ENCODE results near the gene ARPC4.
A peak's percentile ranks its signal among the peaks of the same experiment; 100 is the strongest.

The ARPC4 gene

DNA sequence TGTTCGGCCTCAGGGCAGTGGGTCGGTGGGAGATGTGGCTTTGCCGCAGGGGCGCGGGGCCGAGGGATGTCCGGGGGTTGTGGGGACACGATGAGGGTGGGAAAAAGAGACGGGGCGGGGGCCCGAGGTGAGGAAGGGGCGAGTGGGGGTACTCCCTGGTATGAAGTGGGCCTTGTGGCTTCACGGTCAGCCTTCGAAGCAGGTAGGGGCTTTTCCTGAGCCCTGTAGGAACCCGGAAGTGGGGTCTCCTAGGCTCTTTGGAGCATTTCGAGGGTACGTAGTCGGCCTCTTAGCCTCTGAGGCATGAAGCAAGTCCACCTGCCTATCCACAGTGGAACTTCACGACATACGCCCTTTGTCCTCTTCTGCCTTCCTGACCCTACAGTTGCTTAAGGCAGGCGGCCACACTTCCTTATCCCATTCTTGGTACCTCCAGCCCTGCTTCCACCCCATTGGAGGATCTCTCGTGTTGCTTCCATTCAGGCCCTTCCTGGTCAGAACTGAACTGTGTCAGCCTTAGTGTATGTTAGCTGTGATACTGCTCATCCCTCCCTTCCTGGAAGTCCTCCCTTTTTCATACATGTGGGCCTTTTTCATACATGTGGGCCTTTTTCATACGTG is 389 bp downstream of the ARPC4 start:
- peak; percentile 52 for DNase-seq

DNA sequence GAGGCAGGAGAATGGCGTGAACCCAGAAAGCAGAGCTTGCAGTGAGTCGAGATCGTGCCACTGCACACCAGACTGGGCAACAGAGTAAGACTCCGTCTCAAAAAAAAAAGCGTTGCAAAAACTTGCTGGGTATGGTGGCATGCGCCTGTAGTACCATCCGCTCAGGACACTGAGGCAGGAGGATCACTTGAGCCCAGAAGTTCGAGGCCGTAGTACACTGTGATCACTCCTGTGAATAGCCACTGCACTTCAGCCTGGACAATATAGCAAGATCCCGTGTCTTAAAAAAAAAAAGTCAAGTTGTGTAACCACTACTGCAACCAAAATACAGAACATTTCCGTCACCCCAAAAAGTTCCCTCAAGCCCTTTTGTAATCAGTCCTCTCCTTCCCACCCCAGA is 1.5 kb downstream of the ARPC4 start:
- DNase-seq: no peak

DNA sequence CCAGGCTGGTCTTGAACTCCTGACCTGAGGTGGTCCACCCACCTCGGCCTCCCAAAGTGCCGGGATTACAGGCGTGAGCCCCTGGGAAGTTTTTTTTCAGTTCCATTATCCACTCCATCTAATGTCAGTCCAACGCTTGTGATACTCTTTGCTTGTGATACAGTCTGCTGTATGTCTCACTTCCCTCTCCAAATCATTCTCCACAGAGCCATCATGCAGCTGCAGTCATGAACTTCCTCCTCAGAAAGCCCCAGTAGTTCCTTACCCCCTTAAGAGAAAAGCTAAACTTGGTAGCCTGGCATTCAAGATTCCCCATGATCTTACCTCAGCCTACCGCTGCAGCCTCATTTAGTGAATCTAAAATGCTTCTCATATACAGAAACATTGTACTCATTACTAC is 2.3 kb downstream of the ARPC4 start:
- no peak for DNase-seq

DNA sequence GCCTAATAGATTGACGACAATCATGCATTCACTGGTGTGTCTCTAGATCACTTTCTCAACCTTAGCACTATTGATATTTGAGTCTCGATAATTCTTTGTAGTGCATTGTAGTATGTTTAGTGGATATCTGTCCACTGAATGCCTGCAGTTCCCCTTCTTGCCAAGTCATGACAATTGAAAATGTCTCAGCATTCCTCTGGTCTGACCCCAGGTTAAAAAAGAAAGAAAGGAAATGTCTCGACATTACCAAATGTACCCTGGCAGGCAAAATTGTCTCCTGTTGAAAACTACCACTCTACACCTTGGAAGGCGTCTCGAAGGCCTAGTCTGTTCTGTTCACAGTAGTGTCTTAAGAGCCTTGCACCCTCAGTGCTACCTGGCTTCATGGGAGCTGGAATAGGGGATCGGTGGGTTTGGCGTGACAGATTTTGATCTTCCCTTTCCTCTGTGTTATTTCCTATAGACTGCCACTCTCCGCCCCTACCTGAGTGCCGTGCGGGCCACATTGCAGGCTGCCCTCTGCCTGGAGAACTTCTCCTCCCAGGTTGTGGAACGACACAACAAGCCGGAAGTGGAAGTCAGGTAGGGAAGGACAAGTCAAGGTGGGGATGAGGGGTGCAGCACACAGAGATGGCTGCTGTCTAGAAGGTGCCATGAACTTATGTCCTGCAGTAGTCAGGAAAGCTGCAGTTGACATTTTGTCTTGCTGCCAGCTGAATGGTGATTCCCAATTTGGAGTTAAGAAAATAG is 4.5 kb downstream of the ARPC4 start:
- DNase-seq: no peak

DNA sequence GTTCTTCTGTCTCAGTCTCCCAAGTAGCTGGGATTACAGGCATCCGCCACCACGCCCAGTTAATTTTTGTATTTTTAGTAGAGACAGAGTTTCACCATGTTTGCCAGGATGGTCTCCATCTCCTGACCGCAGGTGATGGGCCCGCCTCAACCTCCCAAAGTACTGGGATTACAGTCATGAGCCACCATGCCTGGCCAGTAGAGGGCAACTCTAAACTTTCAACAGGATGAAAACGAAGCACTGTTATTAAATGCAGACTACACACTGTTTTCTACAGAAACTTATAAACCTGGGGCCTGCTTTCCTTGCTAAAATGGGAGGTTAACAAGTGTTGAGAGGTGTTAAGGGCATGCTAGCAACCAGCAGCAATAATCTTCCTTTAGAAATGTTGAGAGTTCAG is 7.6 kb downstream of the ARPC4 start:
- no peak for DNase-seq

DNA sequence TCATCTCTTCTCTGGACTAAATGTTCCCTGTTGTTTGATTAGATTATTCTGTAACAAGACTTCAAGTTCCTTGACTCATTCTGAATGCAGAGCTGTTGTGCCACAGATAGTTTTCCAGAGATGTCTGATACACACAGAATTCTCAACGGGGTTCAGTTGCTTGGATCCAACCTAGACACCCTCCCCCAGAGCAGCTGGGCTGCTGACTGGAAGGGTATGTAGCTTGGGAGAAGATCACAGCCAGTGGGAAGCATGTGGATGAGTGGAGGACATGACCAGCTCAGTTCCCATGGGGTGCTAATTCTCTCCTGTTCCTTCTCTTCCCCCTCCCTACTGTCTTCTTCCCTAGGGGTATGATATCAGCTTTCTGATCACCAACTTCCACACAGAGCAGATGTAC is 10.6 kb downstream of the ARPC4 start:
- no peak for DNase-seq

DNA sequence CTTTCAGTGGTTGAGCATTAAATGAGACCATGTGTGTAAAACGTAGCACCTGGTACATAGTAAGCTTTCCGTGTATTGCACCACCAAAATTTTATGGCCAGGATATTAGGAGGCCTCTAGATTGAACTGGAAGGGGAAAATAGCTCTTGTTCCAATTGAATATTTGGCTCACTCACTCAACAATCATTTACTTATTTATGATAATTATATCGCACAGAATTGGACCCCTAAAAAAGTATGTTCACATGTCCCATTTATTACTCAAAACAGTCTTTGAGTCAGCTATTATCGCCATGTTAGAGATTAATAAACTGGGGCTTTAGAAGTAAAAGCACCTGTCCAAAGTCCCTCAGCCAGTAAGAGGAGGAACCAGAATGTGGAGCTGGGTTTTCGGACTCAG is 12.1 kb downstream of the ARPC4 start:
- no peak for DNase-seq

DNA sequence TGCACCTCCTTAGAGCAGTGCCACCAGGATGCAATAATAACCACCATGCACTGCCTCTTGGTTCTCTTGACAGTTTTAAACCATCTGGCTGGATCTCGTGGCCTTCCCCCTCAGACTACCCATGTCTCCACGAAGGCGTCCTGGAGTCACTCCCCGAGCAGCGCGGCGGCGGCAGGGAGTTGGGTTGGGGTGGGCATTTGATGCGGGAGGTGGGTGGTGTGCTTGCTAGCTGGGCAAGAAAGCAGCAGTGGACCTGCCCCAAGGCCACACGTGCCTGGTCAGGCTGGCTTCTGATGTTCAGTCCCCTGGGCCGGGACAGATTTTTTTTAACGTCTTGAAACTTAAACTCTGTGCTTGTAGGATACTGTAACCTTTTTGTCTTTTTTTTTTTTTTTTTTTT is 13.3 kb downstream of the ARPC4 start:
- DNase-seq: no peak

DNA sequence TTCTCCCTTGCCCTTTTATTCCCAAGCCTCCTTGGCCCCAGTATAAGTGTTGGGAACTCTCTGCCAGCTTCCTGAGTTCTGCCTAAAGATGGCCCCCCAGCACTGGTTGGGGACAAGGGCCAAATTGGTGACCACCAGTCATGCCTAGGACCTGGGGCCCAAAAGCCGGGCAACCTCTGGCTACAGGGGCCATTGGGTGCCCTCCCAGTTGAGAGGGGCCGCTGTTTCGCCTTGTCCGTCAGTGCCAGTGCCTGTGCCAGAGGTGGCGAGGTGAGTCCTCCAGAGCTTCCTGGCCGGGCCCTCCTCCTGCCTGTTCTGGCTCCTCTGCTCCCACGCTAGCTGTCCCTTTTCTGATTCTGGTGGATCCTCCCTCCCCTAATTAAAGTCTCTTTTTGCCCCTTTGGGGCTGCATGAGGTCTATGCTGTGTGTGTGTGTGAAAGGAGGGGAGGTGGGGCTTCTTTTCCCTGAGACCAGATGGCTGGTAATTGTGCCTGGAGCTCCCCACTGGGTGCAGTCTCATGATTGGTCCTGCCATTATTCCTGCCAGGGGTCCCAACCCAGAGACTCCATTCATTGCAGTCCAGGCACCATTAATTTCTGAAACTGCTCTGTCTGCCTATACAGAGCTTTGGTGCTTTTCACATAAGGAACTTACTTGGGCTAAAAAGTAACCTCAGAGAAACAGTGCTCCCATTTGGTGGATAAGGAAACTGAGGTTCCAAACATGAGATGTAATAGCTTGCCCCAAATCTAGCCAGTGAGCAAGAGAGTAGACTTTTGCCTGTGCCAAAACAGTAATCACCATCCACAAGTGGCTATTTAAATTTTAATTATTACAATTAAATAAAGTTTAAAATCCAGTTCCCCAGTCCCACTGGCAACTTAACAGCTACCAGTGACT is 14.1 kb downstream of the ARPC4 start:
- no peak for DNase-seq

DNA sequence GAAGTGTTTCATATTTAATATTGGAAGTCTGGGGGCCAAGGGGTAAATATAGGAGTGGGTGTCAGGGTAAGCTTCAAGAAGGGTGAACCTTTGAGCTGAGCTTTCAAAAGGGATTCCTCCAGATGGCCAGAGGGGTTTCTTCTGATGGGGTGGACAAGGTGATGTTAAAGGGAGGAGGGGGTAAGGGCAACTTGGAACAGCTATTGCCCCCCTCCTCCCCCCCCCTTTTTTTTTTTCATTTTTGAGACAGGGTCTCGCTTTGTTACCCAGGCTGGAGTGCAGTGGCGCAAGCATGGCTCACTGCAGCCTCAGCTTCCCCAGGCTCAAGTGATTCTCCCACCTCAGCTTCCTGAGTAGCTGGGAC is 15.1 kb downstream of the ARPC4 start:
- no peak for DNase-seq

DNA sequence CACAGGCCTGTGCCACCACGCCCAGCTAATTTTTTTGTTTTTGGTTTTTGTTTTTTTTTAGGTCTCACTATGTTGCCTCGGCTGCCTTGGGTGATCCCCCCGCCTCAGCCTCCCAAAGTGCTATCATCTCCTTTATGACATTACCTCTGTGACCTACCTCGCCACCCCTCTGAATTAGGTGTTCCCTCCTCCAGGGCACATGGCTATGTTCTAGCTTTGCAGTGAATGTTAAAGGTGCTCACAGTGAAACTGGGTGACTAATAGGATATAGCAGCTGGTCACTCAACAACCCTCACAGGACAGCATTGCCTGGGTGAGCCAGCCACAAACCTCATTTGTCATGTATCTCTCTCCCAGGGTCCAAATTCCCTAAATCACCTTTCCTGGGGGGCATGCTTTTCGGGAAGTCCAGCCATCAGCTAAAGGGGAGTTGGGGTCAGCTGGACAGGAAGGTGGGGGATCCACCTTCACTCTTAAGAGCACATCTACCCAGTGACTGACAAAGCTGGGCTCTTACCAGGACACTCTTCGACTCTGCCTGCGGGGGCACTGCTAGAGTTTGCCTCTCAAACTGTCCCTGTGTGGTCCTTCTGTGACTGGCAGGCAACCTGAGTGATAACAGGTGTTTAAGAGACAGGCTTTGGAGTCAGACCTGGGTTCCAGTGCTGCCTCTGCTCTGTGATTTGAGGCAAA is 15.6 kb downstream of the ARPC4 start:
- peak; percentile 38 for DNase-seq

DNA sequence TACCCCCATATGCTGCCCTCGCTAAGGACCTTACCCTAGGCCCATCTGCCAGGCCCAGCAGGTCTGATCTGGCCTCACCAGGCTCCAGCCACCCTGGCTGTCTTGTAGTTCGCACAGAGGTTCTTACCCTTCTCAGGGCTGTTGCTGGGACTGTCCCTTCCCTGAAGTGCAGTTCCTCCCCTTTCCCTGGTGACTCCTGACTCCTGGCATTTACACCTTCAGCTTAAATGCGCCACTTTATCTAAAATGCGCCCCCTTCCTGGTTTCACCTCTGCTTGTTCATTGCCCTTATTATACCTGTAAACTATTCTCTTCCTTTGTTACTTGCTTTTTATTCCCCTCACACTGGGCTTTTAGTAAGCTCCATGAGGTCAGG is 16.3 kb downstream of the ARPC4 start:
- DNase-seq: no peak

DNA sequence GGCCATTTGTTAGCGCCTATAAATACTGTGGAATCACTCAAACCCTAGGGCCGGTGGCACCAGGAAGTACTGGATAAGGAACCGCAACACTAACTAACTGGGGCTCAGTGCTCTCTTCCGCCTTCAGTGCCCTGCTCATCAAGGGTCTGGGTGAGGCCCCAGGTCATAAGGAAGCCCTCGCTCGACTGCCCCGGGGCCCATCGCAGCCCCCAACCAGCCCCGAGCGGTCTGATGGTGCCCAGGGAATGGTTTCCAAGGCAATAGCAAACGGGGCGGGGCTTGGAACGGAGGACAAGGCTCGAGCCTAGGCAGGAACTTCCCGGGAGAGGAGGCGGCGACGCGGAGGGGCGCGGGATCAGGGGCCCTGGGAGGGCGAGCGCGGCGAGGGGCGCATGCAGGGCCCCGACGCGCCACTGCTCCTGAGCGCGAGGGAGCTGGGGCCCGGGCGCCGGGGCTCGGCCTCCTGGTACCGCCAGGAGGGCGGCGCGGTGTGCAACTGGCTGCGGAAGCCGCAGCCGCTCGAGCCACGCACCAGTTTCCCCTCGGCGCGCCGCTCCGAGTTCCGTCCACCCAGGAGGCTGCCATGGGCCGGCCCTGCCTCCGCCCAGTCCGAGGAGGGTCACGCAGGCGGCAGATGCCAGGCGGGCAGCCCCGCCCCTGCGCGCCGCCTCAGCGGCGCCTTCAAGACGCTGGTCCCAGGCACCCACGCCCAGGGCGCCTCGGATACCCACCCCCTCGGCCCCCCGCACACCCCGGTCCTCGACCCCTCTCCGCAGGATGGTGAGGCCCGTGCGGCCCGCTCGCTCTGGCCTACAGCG is 16.9 kb downstream of the ARPC4 start, which contains the start of gene TTLL3:
Gene TTLL3 (plus strand): TSS at position 648 of the 818 bp plus-strand sequence. CDS start 400 bp downstream, outside the sequence.
- DNase-seq: peak; percentile 69

DNA sequence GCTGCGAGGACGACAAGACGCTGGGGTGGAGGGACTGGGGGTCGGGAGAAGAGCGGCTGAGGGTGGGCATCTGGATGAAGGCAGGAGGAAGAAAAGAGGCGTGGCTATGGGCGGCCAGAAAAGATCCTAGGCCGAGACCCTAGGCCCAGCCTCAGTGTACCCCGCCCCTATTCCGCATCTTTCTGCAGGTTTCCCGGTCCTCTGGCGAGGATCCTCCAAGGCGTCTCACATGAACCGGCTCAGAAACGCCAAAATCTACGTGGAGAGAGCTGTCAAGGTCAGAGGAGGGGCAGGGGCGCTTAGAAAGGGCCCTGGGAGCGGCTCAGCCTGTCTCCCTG is 17.5 kb downstream of the ARPC4 start:
- DNase-seq: no peak

DNA sequence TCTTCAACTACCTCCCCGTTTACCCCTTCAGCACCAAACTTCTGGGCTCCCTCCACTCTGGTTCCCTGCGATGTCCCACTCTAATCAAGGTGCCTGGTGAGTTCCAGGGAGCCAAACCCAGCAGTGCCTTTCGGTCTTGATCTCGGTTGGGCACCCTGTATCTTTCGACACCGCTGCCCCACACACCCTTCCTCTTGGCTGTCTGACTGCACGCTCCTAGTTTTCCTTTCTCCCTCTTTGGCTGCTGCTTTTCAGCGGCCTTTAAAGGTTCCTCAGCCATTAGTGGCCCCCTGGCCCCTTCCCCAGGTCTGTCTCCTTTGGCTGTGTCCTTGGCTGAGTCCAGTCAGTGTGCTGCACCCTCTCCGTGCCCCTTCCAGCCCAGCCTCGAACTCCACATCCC is 18.0 kb downstream of the ARPC4 start:
- DNase-seq: no peak

DNA sequence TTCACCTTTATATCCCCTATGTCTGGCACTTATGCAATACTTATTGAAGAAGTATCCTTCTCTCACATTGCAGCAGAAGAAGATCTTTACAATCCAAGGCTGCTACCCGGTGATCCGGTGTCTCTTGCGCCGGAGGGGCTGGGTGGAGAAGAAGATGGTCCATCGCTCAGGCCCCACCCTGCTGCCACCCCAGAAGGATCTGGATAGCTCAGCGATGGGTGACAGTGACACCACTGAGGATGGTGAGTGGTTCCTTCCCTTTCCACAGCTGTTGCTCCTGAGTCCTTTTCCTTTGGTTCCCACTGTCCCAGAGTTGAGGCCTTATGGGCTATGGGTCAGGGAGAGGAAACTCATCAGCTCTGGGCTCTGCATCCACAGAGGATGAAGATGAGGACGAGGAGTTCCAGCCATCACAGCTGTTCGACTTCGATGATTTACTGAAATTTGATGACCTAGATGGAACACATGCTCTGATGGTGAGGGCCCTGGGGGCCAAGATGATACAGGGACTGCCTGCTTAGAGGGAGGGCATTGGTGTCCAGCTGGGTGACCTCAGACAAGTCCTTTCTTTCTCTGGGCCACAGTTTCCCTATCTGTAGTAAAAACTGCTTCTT is 20.1 kb downstream of the ARPC4 start:
- no peak for DNase-seq

DNA sequence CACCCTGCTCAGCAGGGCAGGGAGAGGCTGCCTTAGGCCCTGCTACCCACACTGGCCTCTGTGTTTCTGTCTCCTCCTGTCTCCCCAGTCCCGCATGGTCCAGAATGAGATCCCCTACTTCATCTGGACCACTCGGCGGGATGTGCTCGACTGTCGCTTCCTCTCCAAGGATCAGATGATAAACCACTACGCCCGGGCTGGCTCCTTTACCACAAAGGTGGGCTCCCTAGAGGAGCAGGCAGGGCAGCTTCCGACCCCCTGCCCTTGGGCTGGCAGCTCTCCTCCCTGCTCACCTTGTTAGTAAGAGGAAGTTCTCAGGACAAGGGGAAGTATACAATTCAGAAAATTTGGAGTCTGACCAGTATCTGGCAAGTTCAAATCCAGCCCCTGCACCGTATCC is 23.1 kb downstream of the ARPC4 start:
- no peak for DNase-seq

DNA sequence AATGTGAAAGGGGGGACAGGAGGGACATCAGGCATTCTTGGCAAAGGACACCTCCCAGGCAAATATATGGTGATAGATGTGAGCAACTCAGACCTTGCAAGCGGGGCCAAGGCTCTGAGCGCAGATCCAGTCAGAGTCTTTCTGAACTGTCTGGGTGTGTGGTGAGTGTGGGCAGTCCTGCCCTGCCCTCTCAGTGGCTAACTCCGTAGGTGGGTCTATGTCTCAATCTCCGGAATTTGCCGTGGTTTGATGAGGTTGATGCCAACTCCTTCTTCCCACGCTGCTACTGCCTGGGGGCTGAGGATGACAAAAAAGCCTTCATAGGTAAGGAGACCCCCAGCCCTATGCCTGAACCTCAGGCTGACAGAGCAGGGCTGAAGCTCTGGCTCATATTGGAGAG is 24.6 kb downstream of the ARPC4 start:
- no peak for DNase-seq

DNA sequence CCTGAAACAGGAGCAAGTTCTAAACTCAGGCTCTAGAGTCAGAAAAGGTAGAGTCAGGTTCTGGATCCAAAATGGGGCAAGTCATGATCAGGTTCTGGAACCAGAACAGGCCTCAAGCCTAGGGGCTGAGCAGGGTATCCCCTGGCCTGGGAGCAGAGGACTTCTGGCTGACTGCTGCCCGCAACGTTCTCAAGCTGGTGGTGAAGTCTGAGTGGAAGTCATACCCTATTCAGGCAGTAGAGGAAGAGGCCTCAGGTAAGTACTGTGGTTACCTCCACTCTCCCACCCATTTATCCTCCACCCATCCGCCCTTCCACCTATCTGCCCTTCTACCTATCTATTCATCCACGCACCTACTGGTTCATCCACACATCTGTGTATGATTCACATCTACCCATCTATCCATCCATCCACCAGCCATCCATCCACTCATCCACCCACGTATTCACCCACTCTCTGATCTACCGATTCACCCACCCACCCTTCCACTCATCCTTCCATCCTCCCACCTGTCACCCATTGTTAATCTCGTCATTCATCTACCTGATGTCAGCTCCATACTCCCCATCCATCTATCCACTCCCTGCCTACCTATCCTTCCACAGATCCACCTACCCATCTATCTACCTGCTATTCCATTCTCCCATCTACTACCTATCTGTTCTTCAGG is 25.9 kb downstream of the ARPC4 start:
- no peak for DNase-seq

DNA sequence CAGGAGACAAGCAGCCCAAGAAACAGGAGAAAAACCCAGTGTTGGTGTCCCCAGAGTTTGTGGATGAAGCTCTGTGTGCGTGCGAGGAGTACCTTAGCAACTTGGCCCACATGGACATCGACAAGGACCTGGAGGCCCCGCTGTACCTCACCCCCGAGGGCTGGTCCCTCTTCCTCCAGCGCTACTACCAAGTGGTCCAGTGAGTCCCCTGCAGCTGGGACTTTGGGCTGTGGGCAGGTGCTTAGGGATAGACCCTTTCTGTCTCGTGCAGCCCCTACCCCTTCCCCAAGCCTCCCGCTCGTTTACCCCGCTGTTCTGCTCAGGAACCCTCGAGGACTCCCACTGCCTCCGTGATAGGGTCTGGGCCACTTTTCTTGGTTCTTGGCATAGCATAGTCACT is 27.7 kb downstream of the ARPC4 start:
- no peak for DNase-seq

DNA sequence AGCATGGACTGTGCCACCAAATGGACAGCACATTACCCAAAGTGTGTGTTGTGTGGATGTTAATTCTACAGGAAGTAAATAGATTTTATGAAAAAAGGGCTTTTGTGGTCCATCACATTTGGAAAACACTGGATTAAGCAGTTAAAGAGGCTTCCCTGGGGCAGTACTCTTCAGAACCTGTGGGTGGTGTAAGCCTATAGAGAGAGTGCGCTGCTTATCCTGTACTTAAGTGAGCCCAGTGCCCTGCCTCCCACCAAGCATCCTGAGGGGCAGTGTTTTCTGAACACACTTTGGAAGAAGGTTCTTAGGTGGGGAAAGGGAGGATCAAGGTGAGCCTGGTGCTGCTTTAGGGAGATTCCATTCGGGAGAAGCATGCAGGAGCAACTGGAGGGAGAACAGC is 28.1 kb downstream of the ARPC4 start:
- DNase-seq: no peak

Data from EL (cell line).